Activated B cell treated with CpG ODN at 0.5 μM for 24 hours (primary cell): ENCODE measurements around the gene GJA1. TPM values are rescaled to one million over a fixed set of nuclear protein-coding genes. Genes with fewer than 3 reads are reported as not detected.

Source experiments
- ATAC-seq: fragments of 200-7000 bp; cut with Tn5 transposase; one replicate; pipeline ENCODE4 v1.10.0; 2021; ENCODE audit warnings: low read depth, mild to moderate bottlenecking, moderate library complexity
- CTCF ChIA-PET: fragments of 350-600 bp; sonication (Branson Sonifier 250); formaldehyde crosslinking; loops from one replicate; lab custom pipeline; 2021; ENCODE audit warnings: antibody characterized with exemption; lab: Charles Lee
- POLR2A ChIA-PET: fragments of 350-600 bp; sonication (Branson Sonifier 250); formaldehyde crosslinking; loops from one replicate; lab custom pipeline; 2021; ENCODE audit warnings: antibody characterized with exemption; lab: Charles Lee
- DNase-seq: peaks from one replicate; pipeline ENCODE4 v3.0.0; 2022
- H3K27ac Mint-ChIP-seq: one replicate; pipeline ENCODE4 v1.8.0; 2020; ENCODE audit warnings: mixed read lengths
- H3K27me3 Mint-ChIP-seq: one replicate; pipeline ENCODE4 v1.8.0; 2021; ENCODE audit warnings: mixed read lengths
- H3K36me3 Mint-ChIP-seq: one replicate; pipeline ENCODE4 v1.8.0; 2021; ENCODE audit warnings: low read depth, mixed read lengths
- H3K4me1 Mint-ChIP-seq: one replicate; pipeline ENCODE4 v1.8.0; 2021; ENCODE audit warnings: mixed read lengths
- H3K4me3 Mint-ChIP-seq: one replicate; pipeline ENCODE4 v1.8.0; 2020; ENCODE audit warnings: mild to moderate bottlenecking, mixed read lengths
- H3K9me3 Mint-ChIP-seq: one replicate; pipeline ENCODE4 v1.8.0; 2020; ENCODE audit warnings: mixed read lengths
- CTCF ChIP-seq: fragments of 200-600 bp; IDR thresholded peaks from one replicate; pipeline ENCODE4 v1.8.0; 2022; ENCODE audit warnings: antibody characterized with exemption, mild to moderate bottlenecking
- intact Hi-C: fragments of 100-400 bp; cut with micrococcal nuclease; formaldehyde crosslinking; loops from one replicate; pipeline ENCODE4 v1.15.1; 2024
- total RNA-seq: library from RNA; stranded (reverse); gene quantifications from 2 replicates; pipeline ENCODE4 v1.2.3, GENCODE V29; 2022

Gene GJA1
- total RNA-seq, 1 donor from 2014 or later, result not detected

- Mint-ChIP-seq H3K4me3 (no peak overlapping the region), H3K27me3 (no peaks in the 10 kb centered on the region), H3K27ac (no peak overlapping the region), H3K9me3 (no peaks in the 10 kb centered on the region), H3K36me3 (no peaks in the 10 kb centered on the region), H3K4me1 (no peaks in the 10 kb centered on the region)
- ChIA-PET POLR2A (no interaction called here), CTCF (no interaction called here)
- ATAC-seq, result no peak
- intact Hi-C loops, result no loop called here
- TF ChIP-seq CTCF, result no peak
- DNase-seq, result no peak
Observed at GRCh38 chr6:121398127-121398526, 37.3 kb upstream of the GJA1 start.

- ATAC-seq, result no peak
- Mint-ChIP-seq H3K27me3 (no peaks in the 10 kb centered on the region), H3K4me3 (no peak overlapping the region), H3K4me1 (no peaks in the 10 kb centered on the region), H3K27ac (no peak overlapping the region), H3K36me3 (no peaks in the 10 kb centered on the region), H3K9me3 (no peaks in the 10 kb centered on the region)
- CTCF ChIA-PET, result no interaction called here
- intact Hi-C loops, result loop anchor here (5.0 kb wide), 1 partner anchor 343 kb away; no protein-coding TSS in a partner anchor
- no peak for DNase-seq
- no peak for TF ChIP-seq CTCF
- POLR2A ChIA-PET, result no interaction called here
Observed at GRCh38 chr6:121399966-121400365, 35.5 kb upstream of the GJA1 start.

DNA sequence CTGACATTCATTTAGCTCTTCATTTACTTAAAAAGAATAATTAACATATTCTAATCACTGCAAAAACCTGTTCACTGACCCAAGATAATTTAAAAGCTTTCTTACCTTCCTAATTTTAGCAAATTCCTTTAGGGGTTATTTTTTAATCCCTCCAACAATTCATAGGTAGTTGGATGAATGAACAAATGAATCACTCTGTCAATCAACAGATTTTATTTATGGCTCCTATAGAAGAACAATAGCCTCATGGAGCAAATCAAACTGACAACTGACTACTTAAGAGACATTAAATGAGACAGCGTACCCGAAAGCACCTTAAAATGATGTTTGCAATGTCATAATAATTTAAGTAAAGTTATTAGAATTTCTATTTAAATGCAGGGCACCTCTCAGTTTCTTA, 31.5 kb upstream of the GJA1 start:
- TF ChIP-seq CTCF, result no peak

GRCh38 chr6:121405306-121405705, 30.1 kb upstream of the GJA1 start:
- no peak for TF ChIP-seq CTCF
- H3K4me3 Mint-ChIP-seq, result no peak overlapping the region
- H3K27ac Mint-ChIP-seq, result no peak overlapping the region
- DNase-seq, result no peak
- H3K9me3 Mint-ChIP-seq, result no peaks in the 10 kb centered on the region
- H3K36me3 Mint-ChIP-seq, result no peaks in the 10 kb centered on the region
- no peak for ATAC-seq
- intact Hi-C loops, result no loop called here
- no peaks in the 10 kb centered on the region for H3K4me1 Mint-ChIP-seq
- peaks cover 3% of the 10 kb centered on the region for H3K27me3 Mint-ChIP-seq
- CTCF ChIA-PET, result no interaction called here
- POLR2A ChIA-PET, result no interaction called here

More for the DNA sequence above, 31.5 kb upstream of the GJA1 start:
- ChIA-PET CTCF (no interaction called here), POLR2A (no interaction called here)
- Mint-ChIP-seq H3K4me3 (no peak overlapping the region), H3K4me1 (no peaks in the 10 kb centered on the region), H3K27me3 (peaks cover 3% of the 10 kb centered on the region), H3K36me3 (no peaks in the 10 kb centered on the region), H3K27ac (no peak overlapping the region), H3K9me3 (no peaks in the 10 kb centered on the region)
- no peak for DNase-seq
- intact Hi-C loops, result loop anchor here (5.0 kb wide), 1 partner anchor 347 kb away; no protein-coding TSS in a partner anchor
- no peak for ATAC-seq

- TF ChIP-seq CTCF, result no peak
- H3K36me3 Mint-ChIP-seq, result no peaks in the 10 kb centered on the region
- peaks cover 3% of the 10 kb centered on the region for H3K27me3 Mint-ChIP-seq
- ATAC-seq, result no peak
- H3K4me3 Mint-ChIP-seq, result no peak overlapping the region
- POLR2A ChIA-PET, result no interaction called here
- H3K27ac Mint-ChIP-seq, result no peak overlapping the region
- CTCF ChIA-PET, result no interaction called here
- intact Hi-C loops, result no loop called here
- no peaks in the 10 kb centered on the region for H3K9me3 Mint-ChIP-seq
- no peaks in the 10 kb centered on the region for H3K4me1 Mint-ChIP-seq
- no peak for DNase-seq
Observed at GRCh38 chr6:121408321-121408720, 27.1 kb upstream of the GJA1 start.
